ENCODE data around the gene MROH2A.

GRCh38 chr2:233794128-233794658 is 16.1 kb downstream of the MROH2A start:
- TF ChIP-seq POLR2AphosphoS5 (IDR thresholded peaks at IDR 0.05; ENCODE audit: low read depth, low read length) (no peak), POLR2A (IDR thresholded peaks at IDR 0.05; ENCODE audit: low read depth, low read length) (no peak)
